ENCODE measurements around the gene CORIN. TPM values are rescaled to one million over a fixed set of nuclear protein-coding genes. Genes with fewer than 3 reads are reported as not detected.

The CORIN gene
- total RNA-seq, 1 donor from 2014 or later = 0.18 TPM

DNA sequence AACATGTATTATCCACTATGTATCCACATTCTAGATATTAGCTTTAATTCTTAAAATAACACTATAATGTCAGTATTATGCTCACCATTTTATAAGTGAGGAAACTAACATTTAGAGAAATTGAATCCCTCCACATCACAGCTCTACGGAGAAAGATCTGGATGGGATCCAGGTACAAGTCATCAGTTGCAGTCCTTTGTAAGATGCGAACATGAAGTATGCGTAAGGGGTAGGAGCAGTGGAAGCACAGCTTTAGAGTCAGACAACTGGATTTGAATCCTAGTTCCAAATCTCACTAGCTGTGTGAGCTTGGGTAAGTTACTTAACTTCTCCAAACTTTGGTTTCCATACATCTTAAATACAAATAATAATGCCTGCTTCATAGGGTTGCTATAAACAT is 190.3 kb downstream of the CORIN start:
- DNase-seq (ENCODE audit: extremely low read depth, low read depth, low spot score) = no peak

DNA sequence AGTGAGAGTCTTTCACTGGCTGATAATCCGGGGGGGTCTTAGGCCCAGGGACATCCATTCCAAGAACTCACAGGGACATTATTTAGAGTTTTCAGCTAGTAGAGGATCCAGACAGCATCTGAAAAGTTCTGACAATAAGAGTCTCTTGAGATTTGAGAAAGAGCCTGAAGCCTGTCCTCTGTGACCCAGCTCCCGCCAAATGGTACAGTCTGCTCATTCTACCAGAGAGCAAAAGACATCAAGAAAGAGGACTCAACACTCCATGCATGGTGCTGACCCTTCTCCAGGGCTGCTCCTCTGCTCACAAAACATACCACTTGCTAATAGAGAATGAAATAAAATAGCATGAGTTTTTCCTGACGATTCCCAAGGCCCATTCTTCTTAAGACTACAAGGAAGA is 190.8 kb downstream of the CORIN start:
- no peak for DNase-seq (ENCODE audit: extremely low read depth, low read depth, low spot score)

GRCh38 chr4:47646372-47646771 is 191.5 kb downstream of the CORIN start:
- no peak for DNase-seq (ENCODE audit: extremely low read depth, low read depth, low spot score)

DNA sequence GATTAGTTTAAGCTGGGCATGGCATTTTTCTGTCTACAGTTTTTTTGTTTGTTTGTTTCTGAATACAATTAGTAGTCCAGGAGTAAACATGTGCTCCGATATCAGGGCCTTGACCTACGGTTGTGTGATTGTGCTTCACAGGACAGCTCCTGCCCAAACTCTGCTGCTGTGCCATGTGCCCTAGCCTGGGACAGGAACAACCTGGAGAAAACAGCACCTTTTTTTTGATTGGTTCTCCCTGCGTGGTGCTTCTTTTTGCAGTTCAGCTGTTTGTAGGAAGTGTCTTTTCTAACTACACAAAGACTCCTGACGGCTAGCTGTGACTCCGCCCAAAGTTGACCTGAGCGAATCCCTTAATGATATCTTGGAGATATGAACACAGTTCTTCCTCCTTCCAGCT is 194.0 kb downstream of the CORIN start:
- DNase-seq (ENCODE audit: extremely low read depth, low read depth, low spot score) = no peak

DNA sequence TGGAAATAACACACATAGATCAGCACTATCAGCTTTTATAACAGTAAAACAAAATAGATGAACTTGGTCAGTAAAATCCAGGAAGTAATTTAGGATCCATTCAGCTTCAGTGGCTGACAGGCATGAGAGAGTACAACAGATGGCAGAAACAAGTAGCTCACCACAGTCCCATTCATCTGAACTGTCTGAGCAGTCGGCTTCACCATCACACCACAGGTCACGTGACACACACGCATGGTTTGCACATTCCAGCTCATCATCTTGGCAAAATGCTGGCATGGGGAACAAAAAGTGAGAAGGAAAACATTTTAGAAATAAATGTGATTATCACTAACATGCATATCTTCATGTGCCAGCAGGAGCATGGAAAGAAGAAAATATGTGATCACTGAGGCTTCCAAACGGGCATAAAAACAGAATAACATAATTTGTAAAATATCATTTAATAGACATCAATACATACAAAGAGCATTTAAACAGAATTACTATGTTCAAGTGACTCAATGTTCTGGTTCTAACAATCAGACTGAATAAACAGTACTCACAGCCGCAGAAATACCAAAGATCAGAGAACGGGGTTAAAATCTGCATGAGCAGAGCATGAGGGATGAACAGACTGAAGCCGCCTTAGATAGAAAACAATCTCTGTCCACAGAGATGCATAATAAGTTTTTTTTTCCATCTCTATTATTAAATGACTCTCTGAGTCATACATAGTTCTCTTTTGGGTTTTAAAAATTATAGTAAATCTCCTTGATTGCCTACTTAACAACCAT is 194.7 kb downstream of the CORIN start:
- DNase-seq (ENCODE audit: extremely low read depth, low read depth, low spot score) = no peak

DNA sequence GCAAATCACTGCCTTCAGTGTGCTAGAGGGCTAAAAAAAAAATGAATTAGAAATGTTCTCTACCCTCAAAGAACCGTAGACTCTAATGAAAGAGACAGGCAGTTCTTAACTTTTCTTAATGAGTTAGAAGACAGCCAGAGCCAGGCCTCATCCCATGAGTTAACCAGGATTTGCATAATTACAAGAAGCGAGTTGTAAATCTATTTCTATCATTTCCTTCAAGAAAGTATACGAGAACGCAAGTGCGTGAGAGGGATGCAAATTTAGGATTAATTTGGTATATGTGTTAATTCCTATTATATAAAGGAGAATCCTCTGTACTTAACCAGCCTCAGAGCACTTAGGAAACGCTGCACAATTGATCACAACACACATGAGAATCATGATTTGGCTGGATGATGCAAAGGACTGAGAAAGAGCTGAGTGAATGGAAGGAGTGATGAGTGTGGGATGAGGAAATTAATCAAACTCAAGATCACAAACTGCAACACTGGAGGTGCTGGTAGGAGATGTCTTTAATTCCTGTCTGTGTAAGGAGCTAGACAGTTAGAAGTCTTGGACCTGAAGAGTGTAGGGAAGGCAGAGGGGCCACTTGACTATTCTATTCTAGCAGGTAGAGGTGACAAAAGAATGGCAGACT is 195.6 kb downstream of the CORIN start:
- no peak for DNase-seq (ENCODE audit: extremely low read depth, low read depth, low spot score)

GRCh38 chr4:47641755-47642154 is 196.1 kb downstream of the CORIN start:
- no peak for DNase-seq (ENCODE audit: extremely low read depth, low read depth, low spot score)

GRCh38 chr4:47640911-47641310 is 197.0 kb downstream of the CORIN start:
- no peak for DNase-seq (ENCODE audit: extremely low read depth, low read depth, low spot score)

DNA sequence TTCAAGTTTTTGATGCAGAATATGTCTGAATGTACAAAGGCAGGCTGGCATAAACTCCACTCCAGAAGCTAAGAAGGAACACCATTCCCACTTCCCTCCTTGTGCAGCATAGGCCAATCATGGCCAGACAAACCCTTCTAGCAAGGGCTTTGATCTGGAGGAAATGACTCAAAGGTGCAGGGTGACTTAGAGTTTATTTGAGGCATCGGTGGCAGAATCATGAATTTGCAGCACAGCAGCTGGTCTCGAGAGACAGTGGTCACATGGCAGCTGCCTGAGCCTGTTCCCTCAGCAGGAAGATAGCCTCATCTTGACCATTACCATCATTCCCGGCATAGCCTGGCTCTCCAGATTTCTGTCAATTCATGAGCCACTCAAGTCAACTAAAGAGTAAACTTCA is 198.3 kb downstream of the CORIN start:
- no peak for DNase-seq (ENCODE audit: extremely low read depth, low read depth, low spot score)

DNA sequence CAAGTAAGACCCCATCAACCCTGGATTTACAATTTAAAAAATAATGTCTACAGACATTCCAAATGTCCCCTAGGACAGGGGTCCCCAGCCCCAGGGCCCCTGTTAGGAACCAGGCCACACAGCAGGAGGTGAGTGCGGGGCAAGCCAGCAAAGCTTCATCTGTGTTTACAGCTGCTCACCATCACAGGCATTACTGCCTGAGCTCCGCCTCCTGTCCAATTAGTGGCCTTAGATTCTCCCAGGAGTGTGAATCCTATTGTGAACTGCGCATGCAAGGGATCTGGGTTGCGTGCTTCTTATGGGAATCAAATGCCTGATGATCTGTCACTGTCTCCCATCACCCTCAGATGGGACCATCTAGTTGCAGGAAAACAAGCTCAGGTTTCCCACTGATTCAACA is 206.7 kb downstream of the CORIN start:
- no peak for DNase-seq (ENCODE audit: extremely low read depth, low read depth, low spot score)

DNA sequence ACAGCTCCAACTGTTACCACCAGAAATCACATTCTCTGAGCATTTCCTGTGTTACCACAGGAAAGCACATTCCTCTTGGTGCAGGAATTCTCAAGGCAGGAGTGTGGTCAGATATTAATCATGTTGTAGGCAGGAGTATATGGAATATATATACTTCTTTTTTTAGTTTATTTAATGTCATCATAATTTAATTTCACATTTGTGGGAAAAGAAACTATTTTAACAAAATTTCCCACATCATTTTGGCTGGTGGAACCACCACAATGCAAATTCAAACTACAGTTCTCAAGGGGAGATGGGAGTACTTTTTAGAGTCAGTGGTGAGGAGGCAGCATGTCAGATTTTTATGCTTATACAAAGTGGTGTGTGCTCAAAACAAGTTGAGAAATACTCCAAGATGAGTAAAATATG is 213.8 kb downstream of the CORIN start:
- no peak for DNase-seq (ENCODE audit: extremely low read depth, low read depth, low spot score)

GRCh38 chr4:47621181-47621580 is 216.7 kb downstream of the CORIN start:
- DNase-seq (ENCODE audit: extremely low read depth, low read depth, low spot score) = no peak

DNA sequence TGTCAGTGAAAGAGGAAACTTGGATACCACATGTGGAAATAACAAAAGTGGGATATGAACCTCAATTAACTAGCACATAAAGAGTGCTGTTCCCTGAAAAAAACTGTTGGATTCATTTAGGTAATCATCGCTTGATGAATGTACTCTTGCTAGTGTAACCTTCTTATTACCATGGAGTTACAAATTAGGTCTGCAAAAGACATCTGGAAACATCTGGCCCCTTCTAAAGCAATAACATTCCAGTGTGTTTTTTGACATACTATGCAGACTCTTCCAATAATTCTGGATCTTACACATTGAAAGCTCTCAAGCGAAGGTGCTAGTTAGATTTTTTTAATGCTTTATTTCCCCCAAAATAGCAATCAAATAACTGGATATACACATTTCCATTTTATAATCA is 218.2 kb downstream of the CORIN start:
- DNase-seq (ENCODE audit: extremely low read depth, low read depth, low spot score) = no peak

GRCh38 chr4:47617607-47618006 is 220.3 kb downstream of the CORIN start:
- DNase-seq (ENCODE audit: extremely low read depth, low read depth, low spot score) = no peak

GRCh38 chr4:47615385-47615784 is 222.5 kb downstream of the CORIN start:
- DNase-seq (ENCODE audit: extremely low read depth, low read depth, low spot score) = no peak

DNA sequence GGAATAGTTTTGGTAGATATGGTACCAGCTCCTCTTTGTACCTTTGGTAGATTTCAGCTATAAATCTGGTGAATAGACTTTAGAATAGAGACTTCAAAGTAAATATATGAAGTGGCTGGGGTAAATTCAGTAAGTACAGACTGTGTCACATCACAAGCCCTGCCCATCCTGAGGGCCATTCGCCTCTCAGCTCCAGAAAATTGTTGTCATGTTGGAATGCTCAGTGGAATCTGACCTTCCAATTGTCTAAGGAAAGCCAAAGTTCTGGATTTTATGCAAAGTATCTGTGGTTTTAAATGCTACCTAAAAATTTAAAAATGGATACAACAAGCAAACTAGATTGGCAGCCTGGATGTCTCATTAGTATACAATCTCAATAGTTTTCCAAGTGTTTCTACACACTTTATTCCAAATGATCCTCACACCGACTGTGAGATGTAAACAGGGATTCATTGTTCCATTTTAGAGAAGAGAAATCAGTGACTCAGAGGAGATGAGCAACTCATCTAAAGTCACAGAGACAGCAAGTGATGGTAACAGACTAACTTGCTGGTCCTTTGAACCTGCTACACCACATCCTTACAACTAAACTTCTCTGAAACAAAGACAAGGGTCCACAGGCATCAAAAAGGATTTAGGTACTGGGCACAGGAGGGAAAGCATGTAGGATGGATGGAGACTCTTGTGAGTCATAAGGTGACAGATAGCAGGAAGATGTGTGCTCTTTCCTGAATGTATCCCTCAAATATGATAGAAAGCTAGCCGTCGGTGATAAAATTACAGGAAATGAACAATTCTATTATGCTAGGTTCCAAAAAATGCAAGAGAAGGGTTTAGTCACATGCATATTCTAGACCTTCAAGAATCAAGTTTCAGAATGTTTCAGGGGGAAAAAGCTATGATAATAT is 225.5 kb downstream of the CORIN start:
- no peak for DNase-seq (ENCODE audit: extremely low read depth, low read depth, low spot score)

- DNase-seq (ENCODE audit: extremely low read depth, low read depth, low spot score) = no peak
Observed at GRCh38 chr4:47606482-47606881, 231.4 kb downstream of the CORIN start.

DNA sequence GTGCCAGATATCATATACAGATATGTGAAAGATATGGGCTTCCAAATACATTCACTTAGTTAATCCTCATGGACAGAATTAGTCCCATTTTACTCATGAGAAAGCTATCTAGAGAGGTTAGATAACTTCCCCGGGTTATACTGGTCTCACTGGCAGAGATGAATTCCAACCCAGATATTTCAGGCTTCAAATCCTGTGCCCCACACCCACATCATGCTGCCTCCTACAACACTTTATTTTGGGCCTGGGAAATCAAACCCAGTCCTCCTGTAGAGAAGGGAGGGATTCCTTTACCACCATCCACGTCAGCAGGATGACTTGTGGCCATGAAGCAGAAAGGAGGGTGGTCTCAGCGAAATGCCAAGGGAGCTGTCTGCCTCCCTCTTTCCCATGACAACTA is 239.0 kb downstream of the CORIN start:
- DNase-seq (ENCODE audit: extremely low read depth, low read depth, low spot score) = no peak

DNA sequence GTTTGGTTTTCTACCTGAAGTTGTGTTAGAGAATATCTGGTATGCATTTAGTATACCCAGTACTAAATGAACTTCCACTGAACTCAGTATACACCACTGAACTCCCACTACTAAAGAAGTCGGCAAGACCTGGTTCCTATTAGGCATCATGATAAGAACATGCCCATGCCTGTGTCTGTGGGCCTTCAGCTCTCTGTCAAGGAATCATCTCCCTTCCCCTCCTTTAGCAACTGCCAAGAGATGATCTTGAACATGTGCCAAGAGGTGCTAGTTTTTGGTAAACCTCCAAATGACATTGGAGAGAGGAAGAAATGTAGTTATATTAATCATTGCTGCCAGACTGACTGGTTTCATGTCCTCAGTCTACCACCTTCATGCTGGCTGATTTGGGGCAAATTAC is 239.5 kb downstream of the CORIN start:
- no peak for DNase-seq (ENCODE audit: extremely low read depth, low read depth, low spot score)

GRCh38 chr4:47597696-47598095 is 240.2 kb downstream of the CORIN start:
- no peak for DNase-seq (ENCODE audit: extremely low read depth, low read depth, low spot score)

DNA sequence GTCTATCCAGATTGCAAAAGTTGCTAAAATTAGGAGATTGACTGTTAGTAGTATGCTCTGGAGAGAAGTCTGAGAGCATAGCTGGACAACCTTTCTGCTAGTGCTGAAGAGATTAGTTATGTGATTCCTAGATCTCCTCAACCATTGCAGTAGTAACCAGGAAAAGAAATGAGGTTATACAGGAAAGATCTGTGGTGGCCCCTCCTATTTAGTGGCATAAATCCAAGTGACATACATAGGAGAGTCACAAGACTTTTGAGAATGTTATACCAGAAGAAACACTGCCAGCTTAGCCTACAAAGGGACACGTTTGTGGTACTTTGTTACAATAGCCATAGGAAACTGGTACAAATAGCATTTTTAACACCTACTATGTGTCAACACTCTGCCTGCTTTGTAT is 247.5 kb downstream of the CORIN start:
- DNase-seq (ENCODE audit: extremely low read depth, low read depth, low spot score) = no peak

- DNase-seq (ENCODE audit: extremely low read depth, low read depth, low spot score) = no peak
Observed at GRCh38 chr4:47579235-47579634, 258.6 kb downstream of the CORIN start.

All from glomerular endothelial cell (primary cell).